GM15510 (cell line): ENCODE results near the gene TIGD4.

Source experiments
- POLR2A ChIP-seq: IDR thresholded peaks from 3 replicates; pipeline ENCODE4 v1.6.1; 2011; ENCODE audit warnings: borderline replicate concordance; ENCODE audit not compliant: insufficient read length; ENCODE audit errors: extremely low read depth

TIGD4 gene

GRCh38 chr4:152734699-152735050, 44.9 kb downstream of the TIGD4 start:
- TF ChIP-seq POLR2A: no peak

GRCh38 chr4:152734015-152734698, 45.4 kb downstream of the TIGD4 start:
- no peak for TF ChIP-seq POLR2A

- no peak for TF ChIP-seq POLR2A
Measured at GRCh38 chr4:152731997-152732396, 47.5 kb downstream of the TIGD4 start.

GRCh38 chr4:152729466-152729865, 50.1 kb downstream of the TIGD4 start:
- TF ChIP-seq POLR2A: no peak

GRCh38 chr4:152728343-152728742, 51.2 kb downstream of the TIGD4 start:
- TF ChIP-seq POLR2A: no peak

- no peak for TF ChIP-seq POLR2A
Measured at GRCh38 chr4:152727784-152728183, 51.7 kb downstream of the TIGD4 start.

- TF ChIP-seq POLR2A: no peak
Measured at GRCh38 chr4:152724494-152724893, 55.0 kb downstream of the TIGD4 start.

- TF ChIP-seq POLR2A: no peak
Measured at GRCh38 chr4:152723236-152723635, 56.3 kb downstream of the TIGD4 start.

GRCh38 chr4:152719801-152720556, 59.6 kb downstream of the TIGD4 start:
- no peak for TF ChIP-seq POLR2A
